ENCODE results near the gene DDO.

GRCh38 chr6:110430236-110430635 is 14.9 kb upstream of the DDO start:
- TF ChIP-seq MXI1 (IDR thresholded peaks at IDR 0.05; ENCODE audit: borderline replicate concordance, low read depth, low read length) (no peak), POLR2A (IDR thresholded peaks at IDR 0.05; ENCODE audit: low read depth, low read length) (no peak), USF2 (IDR thresholded peaks at IDR 0.05; ENCODE audit: low read depth, low read length) (no peak), SMC3 (IDR thresholded peaks at IDR 0.05; ENCODE audit: low read depth, low read length) (no peak), ELK1 (IDR thresholded peaks at IDR 0.05; ENCODE audit: borderline replicate concordance, low read depth, low read length) (no peak)
- TF ChIP-seq, protein P1, sequence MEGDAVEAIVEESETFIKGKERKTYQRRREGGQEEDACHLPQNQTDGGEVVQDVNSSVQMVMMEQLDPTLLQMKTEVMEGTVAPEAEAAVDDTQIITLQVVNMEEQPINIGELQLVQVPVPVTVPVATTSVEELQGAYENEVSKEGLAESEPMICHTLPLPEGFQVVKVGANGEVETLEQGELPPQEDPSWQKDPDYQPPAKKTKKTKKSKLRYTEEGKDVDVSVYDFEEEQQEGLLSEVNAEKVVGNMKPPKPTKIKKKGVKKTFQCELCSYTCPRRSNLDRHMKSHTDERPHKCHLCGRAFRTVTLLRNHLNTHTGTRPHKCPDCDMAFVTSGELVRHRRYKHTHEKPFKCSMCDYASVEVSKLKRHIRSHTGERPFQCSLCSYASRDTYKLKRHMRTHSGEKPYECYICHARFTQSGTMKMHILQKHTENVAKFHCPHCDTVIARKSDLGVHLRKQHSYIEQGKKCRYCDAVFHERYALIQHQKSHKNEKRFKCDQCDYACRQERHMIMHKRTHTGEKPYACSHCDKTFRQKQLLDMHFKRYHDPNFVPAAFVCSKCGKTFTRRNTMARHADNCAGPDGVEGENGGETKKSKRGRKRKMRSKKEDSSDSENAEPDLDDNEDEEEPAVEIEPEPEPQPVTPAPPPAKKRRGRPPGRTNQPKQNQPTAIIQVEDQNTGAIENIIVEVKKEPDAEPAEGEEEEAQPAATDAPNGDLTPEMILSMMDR (conservative IDR thresholded peaks at IDR 0.05; ENCODE audit: low read depth, low read length) = no peak
